Measurements from ENCODE around the gene RASSF3. TPM values are rescaled to one million over a fixed set of nuclear protein-coding genes. Genes with fewer than 3 reads are reported as not detected.
"Not testable (repeated sequence)": the region's sequence is repeated elsewhere in the genome, so short reads cannot be mapped to it uniquely, and the experiment has no call there.

The RASSF3 gene
- total RNA-seq, 1 donor = 13.8 TPM

DNA sequence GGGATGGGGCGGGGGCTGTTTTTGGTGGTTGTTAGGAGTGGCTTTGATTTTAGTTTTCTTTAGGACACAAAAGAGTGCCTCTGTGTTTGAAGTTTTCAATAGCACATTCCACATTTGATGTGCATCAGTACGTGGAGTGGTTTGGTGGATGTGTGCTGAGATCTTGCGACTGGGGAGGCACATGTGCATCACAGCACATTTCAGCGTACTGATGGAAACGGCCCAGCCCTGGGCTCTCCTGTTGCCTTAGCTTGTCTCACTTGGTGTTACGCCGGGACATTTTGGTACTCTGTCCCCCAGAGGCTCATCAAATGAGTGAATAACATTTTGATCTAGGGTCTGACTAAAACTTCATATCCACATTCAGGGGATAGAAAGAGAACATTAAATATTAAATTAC is 78.4 kb downstream of the RASSF3 start:
- DNase-seq (ENCODE audit: insufficient read length, low spot score, missing footprints) = no peak
- TF ChIP-seq CTCF (IDR thresholded peaks at IDR 0.05; ENCODE audit: extremely low read depth, low read depth, low read length) = no peak
- Histone ChIP-seq H3K36me3 (ENCODE audit: insufficient read depth, low read length) (peaks cover 6% of the 10 kb centered on the region), H3K4me3 (ENCODE audit: insufficient read depth, low read length) (no peak overlapping the region), H2AFZ (ENCODE audit: low read length) (no peak overlapping the region), H3K4me2 (ENCODE audit: insufficient read depth, low read length) (no peak overlapping the region), H3K27ac (ENCODE audit: low read depth, low read length) (no peak overlapping the region), H3K27me3 (ENCODE audit: insufficient read depth, low read length) (no peaks in the 10 kb centered on the region), H3K9me3 (ENCODE audit: low read depth, low read length) (no peaks in the 10 kb centered on the region), H3K4me1 (ENCODE audit: insufficient read depth, low read length) (no peaks in the 10 kb centered on the region), H4K20me1 (ENCODE audit: insufficient read depth, low read length) (no peaks in the 10 kb centered on the region), H3K79me2 (ENCODE audit: insufficient read depth, low read length) (peaks cover 5% of the 10 kb centered on the region)

DNA sequence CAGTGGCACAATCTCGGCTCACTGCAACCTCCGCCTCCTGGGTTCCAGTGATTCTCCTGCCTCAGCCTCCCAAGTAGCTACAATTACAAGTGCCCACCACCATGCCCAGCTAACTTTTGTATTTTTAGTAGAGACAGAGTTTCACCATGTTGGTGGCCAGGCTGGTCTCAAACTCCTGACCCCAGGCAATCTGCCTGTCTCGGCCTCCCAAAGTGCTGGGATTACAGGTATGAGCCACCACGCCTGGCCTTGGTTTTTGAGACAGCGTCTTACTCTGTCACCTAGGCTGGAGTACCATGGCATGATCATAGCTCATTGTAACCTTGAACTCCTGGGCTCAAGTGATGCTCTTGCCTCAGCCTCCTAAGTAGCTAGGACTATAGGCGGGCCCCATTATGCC is 79.9 kb downstream of the RASSF3 start:
- H3K4me2 ChIP-seq (ENCODE audit: insufficient read depth, low read length); H2AFZ ChIP-seq (ENCODE audit: low read length): not testable (repeated sequence)

GRCh38 chr12:64691227-64691794 is 81.0 kb downstream of the RASSF3 start:
- no peaks in the 10 kb centered on the region for H3K9me3 ChIP-seq (ENCODE audit: low read depth, low read length)
- TF ChIP-seq CTCF (IDR thresholded peaks at IDR 0.05; ENCODE audit: extremely low read depth, low read depth, low read length) = no peak
- no peaks in the 10 kb centered on the region for H3K4me1 ChIP-seq (ENCODE audit: insufficient read depth, low read length)
- H3K27me3 ChIP-seq (ENCODE audit: insufficient read depth, low read length) = no peaks in the 10 kb centered on the region
- H3K4me3 ChIP-seq (ENCODE audit: insufficient read depth, low read length) = no peak overlapping the region
- H3K4me2 ChIP-seq (ENCODE audit: insufficient read depth, low read length) = no peak overlapping the region
- no peaks in the 10 kb centered on the region for H3K79me2 ChIP-seq (ENCODE audit: insufficient read depth, low read length)
- H3K27ac ChIP-seq (ENCODE audit: low read depth, low read length) = no peak overlapping the region
- no peak for DNase-seq (ENCODE audit: insufficient read length, low spot score, missing footprints)
- no peaks in the 10 kb centered on the region for H4K20me1 ChIP-seq (ENCODE audit: insufficient read depth, low read length)
- H2AFZ ChIP-seq (ENCODE audit: low read length) = no peak overlapping the region
- peaks cover 12% of the 10 kb centered on the region for H3K36me3 ChIP-seq (ENCODE audit: insufficient read depth, low read length)

More for the DNA sequence above, 79.9 kb downstream of the RASSF3 start:
- H3K79me2 ChIP-seq (ENCODE audit: insufficient read depth, low read length); H3K27me3 ChIP-seq (ENCODE audit: insufficient read depth, low read length); H3K36me3 ChIP-seq (ENCODE audit: insufficient read depth, low read length); DNase-seq (ENCODE audit: insufficient read length, low spot score, missing footprints); H3K4me1 ChIP-seq (ENCODE audit: insufficient read depth, low read length); H4K20me1 ChIP-seq (ENCODE audit: insufficient read depth, low read length); H3K4me3 ChIP-seq (ENCODE audit: insufficient read depth, low read length); H3K9me3 ChIP-seq (ENCODE audit: low read depth, low read length); H3K27ac ChIP-seq (ENCODE audit: low read depth, low read length): not testable (repeated sequence)

DNA sequence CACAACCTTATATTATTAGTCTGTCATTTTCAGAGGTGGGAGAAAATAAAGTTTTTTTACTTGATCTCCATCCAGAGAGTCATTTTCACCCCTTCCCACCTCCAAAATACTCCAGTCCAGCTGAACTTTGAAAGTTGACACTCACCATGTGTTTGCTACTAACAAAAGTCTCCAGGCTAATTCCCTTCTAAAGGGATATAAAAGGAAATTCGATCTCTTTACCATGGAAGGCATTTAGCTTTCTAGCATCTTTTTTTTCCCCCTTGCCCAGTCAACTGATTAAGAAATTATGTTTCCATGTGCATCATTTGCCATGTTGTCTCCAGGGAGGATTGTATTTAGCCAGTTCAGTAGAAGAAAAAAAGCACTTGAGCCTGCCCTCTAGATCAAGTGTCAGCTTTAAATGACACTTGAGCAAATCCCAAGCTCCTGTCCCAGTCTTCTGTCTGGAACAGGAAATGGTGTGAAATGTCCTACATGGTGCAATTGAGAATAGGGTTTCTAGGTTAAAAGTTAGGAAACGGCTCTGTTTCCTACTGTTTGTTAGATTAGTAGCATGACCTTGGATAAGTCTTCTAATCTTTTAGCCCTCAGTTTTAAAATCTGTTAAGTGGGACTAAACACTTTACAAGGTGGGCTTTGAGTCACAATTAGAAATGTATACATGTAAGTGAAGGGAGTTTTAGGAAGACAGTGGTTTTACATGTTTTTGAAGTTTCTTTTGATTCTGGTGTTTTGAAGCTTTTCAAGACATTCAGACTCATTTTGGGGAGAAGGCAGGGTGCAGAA is 81.7 kb downstream of the RASSF3 start:
- no peak overlapping the region for H3K4me3 ChIP-seq (ENCODE audit: insufficient read depth, low read length)
- DNase-seq (ENCODE audit: insufficient read length, low spot score, missing footprints) = no peak
- H4K20me1 ChIP-seq (ENCODE audit: insufficient read depth, low read length) = no peaks in the 10 kb centered on the region
- no peaks in the 10 kb centered on the region for H3K79me2 ChIP-seq (ENCODE audit: insufficient read depth, low read length)
- H3K36me3 ChIP-seq (ENCODE audit: insufficient read depth, low read length) = peaks cover 10% of the 10 kb centered on the region
- H3K9me3 ChIP-seq (ENCODE audit: low read depth, low read length) = no peaks in the 10 kb centered on the region
- TF ChIP-seq CTCF (IDR thresholded peaks at IDR 0.05; ENCODE audit: extremely low read depth, low read depth, low read length) = no peak
- H3K4me2 ChIP-seq (ENCODE audit: insufficient read depth, low read length) = no peak overlapping the region
- no peaks in the 10 kb centered on the region for H3K4me1 ChIP-seq (ENCODE audit: insufficient read depth, low read length)
- no peak overlapping the region for H3K27ac ChIP-seq (ENCODE audit: low read depth, low read length)
- no peak overlapping the region for H2AFZ ChIP-seq (ENCODE audit: low read length)
- H3K27me3 ChIP-seq (ENCODE audit: insufficient read depth, low read length) = no peaks in the 10 kb centered on the region

Measured in osteoblast (primary cell).